K562 (cell line): ENCODE measurements around the gene CYSTM1. TPM values are rescaled to one million over a fixed set of nuclear protein-coding genes. Genes with fewer than 3 reads are reported as not detected.
A peak's percentile ranks its signal among the peaks of the same experiment; 100 is the strongest.

Experiments
- ATAC-seq: fragments of 200-7000 bp; cut with Tn5 transposase; 3 replicates; pipeline ENCODE4 v1.9.1; 2020; ENCODE audit warnings: moderate library complexity
- BruUV-seq: library from RNA; stranded (reverse); fragments of 400-500 nt; replicated peaks from 2 replicates; lab custom pipeline; 2021; lab: Mats Ljungman, UMichigan
- CTCF ChIA-PET: fragments of 300-600 bp; formaldehyde crosslinking; extraction: SDS; loops from one replicate; lab custom pipeline; 2021; ENCODE audit warnings: low intra/inter-chr PET ratio; lab: Yijun Ruan, JAX
- POLR2A ChIA-PET: fragments of 300-600, 350-650 bp; sonication (Branson Sonifier 250); formaldehyde crosslinking; extraction: SDS; loops from one replicate; lab custom pipeline; 2021; ENCODE audit warnings: antibody characterized with exemption, inconsistent platforms; lab: Yijun Ruan, JAX
- DNase-seq, 4 experiments: peaks; one replicate each; pipeline versions ENCODE4 v3.0.0 to v3.0.0-alpha.2; 2011 to 2018; ENCODE audit warnings: low spot score in 3 of 4, mixed read lengths in 3 of 4; ENCODE audit errors: extremely low read depth in 1 of 4
- FAIRE-seq: peaks from 2 replicates; lab custom pipeline; 2011; peaks lifted over from hg19 to GRCh38; lab: Jason Lieb, UNC
- H2AFZ ChIP-seq: 2 replicates; pipeline ENCODE4 v1.6.0; 2011; ENCODE audit warnings: low read depth, low read length, control low read depth, inconsistent platforms
- H3K27ac ChIP-seq: fragments of 200-600 bp; 3 replicates; pipeline ENCODE4 v1.8.0; 2011; ENCODE audit warnings: low read depth, mild to moderate bottlenecking, control low read depth, inconsistent platforms, low read length, moderate library complexity, mixed read lengths; ENCODE audit errors: extremely low read depth
- H3K27me3 ChIP-seq, 2 experiments: fragments of 300-600 bp in 1 of 2; 2 replicates in 1 of 2; 3 replicates in 1 of 2; pipeline versions ENCODE4 v1.6.0 to v1.8.0; 2011; ENCODE audit warnings: inconsistent platforms in 2 of 2, low read length in 2 of 2, mild to moderate bottlenecking in 1 of 2, mixed read lengths in 1 of 2, moderate library complexity in 1 of 2; ENCODE audit not compliant: control insufficient read depth in 2 of 2, insufficient read depth in 2 of 2
- H3K36me3 ChIP-seq: fragments of 300-600 bp; 3 replicates; pipeline ENCODE4 v1.8.0; 2011; ENCODE audit warnings: mild to moderate bottlenecking, low read length, inconsistent platforms; ENCODE audit not compliant: control insufficient read depth, insufficient read depth
- H3K4me1 ChIP-seq, 2 experiments: fragments of 200-600 bp in 1 of 2; replicated peaks in 1 of 2; 2 replicates in 1 of 2; 3 replicates in 1 of 2; pipeline versions ENCODE4 v1.5.1 to v1.8.0; 2011; ENCODE audit warnings: inconsistent platforms in 2 of 2, low read length in 2 of 2, mild to moderate bottlenecking in 1 of 2, mixed read lengths in 1 of 2, moderate library complexity in 1 of 2; ENCODE audit not compliant: control insufficient read depth in 2 of 2, insufficient read depth in 2 of 2
- H3K4me2 ChIP-seq: 2 replicates; pipeline ENCODE4 v1.6.1; 2011; ENCODE audit warnings: low read length, control low read depth, inconsistent platforms, mixed read lengths; ENCODE audit not compliant: insufficient read depth
- H3K4me3 ChIP-seq: fragments of 200-600 bp; sonication (generic), shearing (Covaris generic); 2 replicates; pipeline ENCODE4 v1.5.1; 2016; ENCODE audit warnings: control low read depth, inconsistent platforms
- H3K79me2 ChIP-seq: fragments of 200-600 bp; 3 replicates; pipeline ENCODE4 v1.8.0; 2011; ENCODE audit warnings: low read length, inconsistent platforms; ENCODE audit not compliant: control insufficient read depth, insufficient read depth
- H3K9ac ChIP-seq, 2 experiments: 2 replicates each; pipeline versions ENCODE4 v1.6.0 to v1.6.1; 2011; ENCODE audit warnings: low read depth in 2 of 2, low read length in 2 of 2, control low read depth in 1 of 2, inconsistent platforms in 1 of 2, mild to moderate bottlenecking in 1 of 2, mixed read lengths in 1 of 2; ENCODE audit not compliant: insufficient read depth in 1 of 2
- H3K9me1 ChIP-seq: one replicate; pipeline ENCODE4 v1.6.0; 2011; ENCODE audit warnings: inconsistent platforms, mild to moderate bottlenecking, low read length, moderate library complexity; ENCODE audit not compliant: control insufficient read depth, insufficient read depth
- H3K9me3 ChIP-seq: replicated peaks from 2 replicates; pipeline ENCODE4 v1.5.1; 2011; ENCODE audit warnings: low read depth, low read length, inconsistent platforms; ENCODE audit not compliant: control insufficient read depth, insufficient read depth
- H4K20me1 ChIP-seq: replicated peaks from 2 replicates; pipeline ENCODE4 v1.6.1; 2011; ENCODE audit warnings: low read length, inconsistent platforms, mixed read lengths; ENCODE audit not compliant: control insufficient read depth, insufficient read depth
- BCOR ChIP-seq: fragments of 450-650 bp; IDR thresholded peaks from 2 replicates; pipeline ENCODE4 v1.6.1; 2016
- CTCF ChIP-seq, 3 experiments: IDR thresholded peaks in 2 of 3; conservative IDR thresholded peaks in 1 of 3; 2 replicates each; pipeline ENCODE4 v1.5.1; 2011 to 2012; ENCODE audit warnings: low read length in 3 of 3, mild to moderate bottlenecking in 3 of 3, control low read depth in 2 of 3, improper control_type of control experiment in 1 of 3, inconsistent platforms in 1 of 3, low read depth in 1 of 3, mixed read lengths in 1 of 3, moderate library complexity in 1 of 3; ENCODE audit not compliant: insufficient read depth in 2 of 3
- MNT ChIP-seq, 2 experiments: fragments of 450-650 bp; conservative IDR thresholded peaks; 2 replicates each; pipeline ENCODE4 v1.6.1; 2017; ENCODE audit warnings: mild to moderate bottlenecking in 2 of 2, moderate library complexity in 2 of 2
- RAD21 ChIP-seq, 2 experiments: fragments of 250-450 bp in 1 of 2; fragments of 450-650 bp in 1 of 2; sonication (Bioruptor Pico) in 1 of 2; formaldehyde crosslinking in 1 of 2; IDR thresholded peaks in 1 of 2; conservative IDR thresholded peaks in 1 of 2; 2 replicates each; pipeline versions ENCODE4 v1.4.0 to v1.8.0; 2020 to 2022; ENCODE audit warnings: mild to moderate bottlenecking in 2 of 2, moderate library complexity in 1 of 2
- WGBS: fragments of 100-300 bp; shearing (Covaris generic); methylation state at CpG from one replicate; pipeline ENCODE4 v1.1.6; 2016; ENCODE audit warnings: low coverage, mixed read lengths; ENCODE audit not compliant: insufficient coverage; ENCODE audit errors: missing lambda C conversion rate; 5-methylcytosine and 5-hydroxymethylcytosine counted together
- in situ Hi-C: fragments of 300-500 bp; cut with MboI; formaldehyde crosslinking; loops from 4 replicates; pipeline ENCODE4 v1.15.0; 2018; ENCODE audit warnings: inconsistent platforms, mixed read lengths
- intact Hi-C: fragments of 100-400 bp; cut with micrococcal nuclease; formaldehyde crosslinking; loops from 2 replicates; pipeline ENCODE4 v1.14.2; 2022
- polyA plus RNA-seq, 8 experiments: library from polyadenylated mRNA; depleted of rRNA in 4 of 8; stranded (reverse) in 5 of 8; unstranded in 3 of 8; fragments of >200 nt; fragmentation: Nextera tagmentation in 2 of 8; fragmentation: Illumina TruSeq in 1 of 8; extraction: Ambion mirVana in 2 of 8; extraction: Trizol in 1 of 8; gene quantifications; 2 replicates each; pipeline versions ENCODE4 v1.2.1 to v1.2.3, GENCODE V29; 2011 to 2014; ENCODE audit warnings: inconsistent platforms in 1 of 8, missing spikeins in 1 of 8
- total RNA-seq, 7 experiments: library from RNA; depleted of rRNA in 6 of 7; stranded (reverse); fragments of >200 nt in 6 of 7; fragmentation: Illumina TruSeq in 2 of 7; extraction: Trizol in 2 of 7; gene quantifications; 2 replicates each; pipeline versions ENCODE4 v1.2.1 to v1.2.3, GENCODE V29; 2011 to 2021; ENCODE audit warnings: low replicate concordance in 1 of 7

The CYSTM1 gene
- total and polyA plus RNA-seq, 9 of the 15 experiments (the other 6 are each of a cell fraction or from before 2014, with no cell fraction given), result 76.1 to 422 (median 108) TPM

- no peak for TF ChIP-seq MNT (conservative IDR thresholded peaks at IDR 0.05)
Measured at GRCh38 chr5:140225396-140225795, 50.4 kb downstream of the CYSTM1 start (continued).

- no peak for FAIRE-seq
- H3K9me1 ChIP-seq, result peaks cover 4% of the 10 kb centered on the region
- peak; percentile 35; the same call in 2 of the 3 replicates for ATAC-seq
- intact Hi-C loops (loop anchor here (1.0 kb wide), 1 partner anchor 58 kb away; no protein-coding TSS in a partner anchor), in situ Hi-C loops (no loop called here)
- 0 out of 2 replicates have a peak, but pooled peaks cover 3% of the 10 kb centered on the region for H4K20me1 ChIP-seq
- H3K4me3 ChIP-seq, result no peak overlapping the region
- no peak for DNase-seq
- H3K9ac ChIP-seq, result no peak overlapping the region; a peak in 1 of 4 replicates
- H3K36me3 ChIP-seq, result peaks cover 1% of the 10 kb centered on the region
- 73% methylated on average over 2 of the region's 2 CpGs for WGBS
- no peak overlapping the region for H3K27ac ChIP-seq
- ChIA-PET CTCF (no interaction called here), POLR2A (interaction anchor here (0.5 to 0.9 kb wide), 3 partner anchors 18 to 127 kb away, joined by 3 to 4 read pairs (median 4); no protein-coding TSS in a partner anchor)
- H3K4me2 ChIP-seq, result no peak overlapping the region
- H2AFZ ChIP-seq, result no peak overlapping the region
- BruUV-seq, result no TSS peak
- H3K4me1 ChIP-seq, result peaks cover 6 to 25% of the 10 kb centered on the region in 2 experiments
- peaks cover 34% of the 10 kb centered on the region for H3K79me2 ChIP-seq
- no peaks in the 10 kb centered on the region for H3K27me3 ChIP-seq
- TF ChIP-seq CTCF (IDR thresholded peaks at IDR 0.05 in 2 of 3, conservative IDR thresholded peaks at IDR 0.05 in 1 of 3; ENCODE audit: insufficient read depth in 2 of 3, low read depth in 1 of 3, low read length in 3 of 3) (peak; percentile 29 to 41 (median 30); a peak in 5 of 6 replicates), RAD21 (CRISPR knock-in tag; conservative IDR thresholded peaks at IDR 0.05 in 1 of 2, IDR thresholded peaks at IDR 0.05 in 1 of 2) (peak in 1 of 2 experiments; percentile 42; a peak in 2 of 4 replicates), BCOR (no peak)
- no peaks in the 10 kb centered on the region for H3K9me3 ChIP-seq
Measured at GRCh38 chr5:140227046-140227445, 52.1 kb downstream of the CYSTM1 start.
